Caco-2 (cell line): ENCODE results near the gene ABAT. TPM values are rescaled to one million over a fixed set of nuclear protein-coding genes. Genes with fewer than 3 reads are reported as not detected.

Source experiments
- BruUV-seq: library from RNA; stranded (reverse); fragments of 400-500 nt; replicated peaks from 2 replicates; lab custom pipeline; 2021; lab: Mats Ljungman, UMichigan
- CTCF ChIA-PET: fragments of 300-600 bp; sonication (Branson Sonifier 250); formaldehyde crosslinking; loops from one replicate; lab custom pipeline; 2022; ENCODE audit warnings: antibody characterized with exemption; lab: Charles Lee
- POLR2A ChIA-PET: fragments of 300-600 bp; sonication (Branson Sonifier 250); formaldehyde crosslinking; loops from one replicate; lab custom pipeline; 2022; ENCODE audit warnings: antibody characterized with exemption; lab: Charles Lee
- DNase-seq, 2 experiments: peaks; one replicate each; pipeline versions ENCODE4 v3.0.0 to v3.0.0-alpha.2; 2020 to 2022
- H3K27me3 ChIP-seq: replicated peaks from 2 replicates; pipeline ENCODE4 v1.6.0; 2011; ENCODE audit warnings: low read length; ENCODE audit not compliant: control insufficient read depth, insufficient read depth
- H3K36me3 ChIP-seq: 2 replicates; pipeline ENCODE4 v1.5.1; 2011; ENCODE audit warnings: low read length; ENCODE audit not compliant: control insufficient read depth, insufficient read depth
- H3K4me1 ChIP-seq: fragments of 250-450 bp; sonication (Bioruptor Pico); 2 replicates; pipeline ENCODE4 v1.5.1; 2020; ENCODE audit warnings: mild to moderate bottlenecking
- H3K4me3 ChIP-seq: 2 replicates; pipeline ENCODE4 v1.5.1; 2011; ENCODE audit warnings: low read depth, mild to moderate bottlenecking, control low read depth, low read length
- H3K9me3 ChIP-seq: fragments of 250-450 bp; sonication (Bioruptor Pico); 2 replicates; pipeline ENCODE4 v1.5.1; 2020; ENCODE audit warnings: mild to moderate bottlenecking, moderate library complexity
- H3K27ac Mint-ChIP-seq: one replicate; pipeline ENCODE4 v1.8.0; 2022; ENCODE audit warnings: mixed read lengths; ENCODE audit not compliant: unreplicated experiment
- H3K27me3 Mint-ChIP-seq: one replicate; pipeline ENCODE4 v1.8.0; 2022; ENCODE audit warnings: mixed read lengths; ENCODE audit not compliant: insufficient read depth, unreplicated experiment
- H3K36me3 Mint-ChIP-seq: one replicate; pipeline ENCODE4 v1.8.0; 2022; ENCODE audit warnings: mild to moderate bottlenecking, mixed read lengths; ENCODE audit not compliant: insufficient read depth, unreplicated experiment
- H3K4me1 Mint-ChIP-seq: one replicate; pipeline ENCODE4 v1.8.0; 2022; ENCODE audit warnings: low read depth, mixed read lengths; ENCODE audit not compliant: unreplicated experiment
- H3K4me3 Mint-ChIP-seq: one replicate; pipeline ENCODE4 v1.8.0; 2022; ENCODE audit warnings: mild to moderate bottlenecking, moderate library complexity, mixed read lengths; ENCODE audit not compliant: unreplicated experiment
- H3K9me3 Mint-ChIP-seq: one replicate; pipeline ENCODE4 v1.8.0; 2022; ENCODE audit warnings: mixed read lengths; ENCODE audit not compliant: unreplicated experiment
- CTCF ChIP-seq, 2 experiments: fragments of 200-600 bp in 1 of 2; IDR thresholded peaks; 1 replicate in 1 of 2; 2 replicates in 1 of 2; pipeline versions ENCODE4 v1.5.1 to v1.8.0; 2011 to 2022; ENCODE audit warnings: antibody characterized with exemption in 1 of 2, control low read depth in 1 of 2, inconsistent platforms in 1 of 2, low read depth in 1 of 2, low read length in 1 of 2, mild to moderate bottlenecking in 1 of 2, moderate library complexity in 1 of 2; ENCODE audit not compliant: insufficient read depth in 1 of 2, severe bottlenecking in 1 of 2, unreplicated experiment in 1 of 2
- intact Hi-C: fragments of 100-400 bp; cut with micrococcal nuclease; formaldehyde crosslinking; loops from one replicate; pipeline ENCODE4 v1.10.0; 2022; ENCODE audit not compliant: unreplicated experiment
- total RNA-seq: library from RNA; stranded (reverse); gene quantifications from 2 replicates; pipeline ENCODE4 v1.2.3, GENCODE V29; 2022

The ABAT gene
- total RNA-seq, 1 experiment from 2014 or later: 34.9 TPM

GRCh38 chr16:8645831-8646230 lies 28.6 kb upstream of the ABAT start:
- Histone ChIP-seq H3K9me3 (no peaks in the 10 kb centered on the region), H3K4me3 (no peak overlapping the region), H3K27me3 (no peaks in the 10 kb centered on the region), H3K4me1 (no peaks in the 10 kb centered on the region), H3K36me3 (peaks cover 3% of the 10 kb centered on the region)
- H3K4me1 Mint-ChIP-seq: no peaks in the 10 kb centered on the region
- no peaks in the 10 kb centered on the region for H3K9me3 Mint-ChIP-seq
- no peak for TF ChIP-seq CTCF (IDR thresholded peaks at IDR 0.05; ENCODE audit: insufficient read depth in 1 of 2, low read depth in 1 of 2, low read length in 1 of 2, severe bottlenecking in 1 of 2, unreplicated experiment in 1 of 2)
- H3K36me3 Mint-ChIP-seq: peaks cover 67% of the 10 kb centered on the region
- no peak overlapping the region for H3K27ac Mint-ChIP-seq
- no peak for DNase-seq
- H3K4me3 Mint-ChIP-seq: no peak overlapping the region
- no peaks in the 10 kb centered on the region for H3K27me3 Mint-ChIP-seq
- CTCF ChIA-PET: interaction anchor here (0.5 kb wide), 1 partner anchor 79 kb away, joined by 3 read pairs; no protein-coding TSS in a partner anchor
- no TSS peak for BruUV-seq
- intact Hi-C loops: no loop called here
- POLR2A ChIA-PET: interaction anchor here (0.6 kb wide), 1 partner anchor 25 kb away, joined by 3 read pairs; no protein-coding TSS in a partner anchor

- Mint-ChIP-seq H3K27ac (no peak overlapping the region), H3K4me3 (no peak overlapping the region), H3K9me3 (no peaks in the 10 kb centered on the region), H3K27me3 (no peaks in the 10 kb centered on the region), H3K4me1 (no peaks in the 10 kb centered on the region), H3K36me3 (peaks cover 60% of the 10 kb centered on the region)
- BruUV-seq: no TSS peak
- CTCF ChIA-PET: no interaction called here
- H3K27me3 ChIP-seq: no peaks in the 10 kb centered on the region
- peaks cover 3% of the 10 kb centered on the region for H3K36me3 ChIP-seq
- no peaks in the 10 kb centered on the region for H3K4me1 ChIP-seq
- no peak for DNase-seq
- no peak overlapping the region for H3K4me3 ChIP-seq
- intact Hi-C loops: no loop called here
- POLR2A ChIA-PET: no interaction called here
- TF ChIP-seq CTCF (IDR thresholded peaks at IDR 0.05; ENCODE audit: insufficient read depth in 1 of 2, low read depth in 1 of 2, low read length in 1 of 2, severe bottlenecking in 1 of 2, unreplicated experiment in 1 of 2): no peak
- H3K9me3 ChIP-seq: no peaks in the 10 kb centered on the region
Observed at GRCh38 chr16:8646326-8647053, 27.9 kb upstream of the ABAT start.

GRCh38 chr16:8647721-8648318 lies 26.6 kb upstream of the ABAT start:
- H3K9me3 ChIP-seq: no peaks in the 10 kb centered on the region
- ChIA-PET POLR2A (no interaction called here), CTCF (no interaction called here)
- Mint-ChIP-seq H3K27ac (no peak overlapping the region), H3K9me3 (no peaks in the 10 kb centered on the region), H3K4me3 (no peak overlapping the region), H3K36me3 (peaks cover 51% of the 10 kb centered on the region), H3K27me3 (no peaks in the 10 kb centered on the region), H3K4me1 (no peaks in the 10 kb centered on the region)
- H3K36me3 ChIP-seq: no peaks in the 10 kb centered on the region; the same call in 1 of the 2 replicates
- H3K4me3 ChIP-seq: no peak overlapping the region
- no peak for DNase-seq
- H3K4me1 ChIP-seq: no peaks in the 10 kb centered on the region
- BruUV-seq: no TSS peak
- intact Hi-C loops: no loop called here
- no peak for TF ChIP-seq CTCF (IDR thresholded peaks at IDR 0.05; ENCODE audit: insufficient read depth in 1 of 2, low read depth in 1 of 2, low read length in 1 of 2, severe bottlenecking in 1 of 2, unreplicated experiment in 1 of 2)
- H3K27me3 ChIP-seq: no peaks in the 10 kb centered on the region
